K562 treated with DMSO at 1 percent for 24 hours (cell line): ENCODE measurements around the gene C16orf54. TPM values are rescaled to one million over a fixed set of nuclear protein-coding genes. Genes with fewer than 3 reads are reported as not detected.

Source experiments
- total RNA-seq: library from RNA; unstranded; fragments of 300-600 nt; gene quantifications from 2 replicates; pipeline ENCODE4 v1.2.3, GENCODE V29; 2022; ENCODE audit warnings: low read depth; ENCODE audit not compliant: insufficient read depth

The C16orf54 gene
- not detected in 2 replicates for total RNA-seq

GRCh38 chr16:29745853-29746345 is at the start of gene C16orf54:
Gene C16orf54 (minus strand): TSS chr16:29745990. CDS start chr16:29744951, 1,039 bp downstream.

GRCh38 chr16:29790183-29790948 is 44.6 kb upstream of the C16orf54 start, which contains the start of gene KIF22:
Gene KIF22 (plus strand): TSS chr16:29790751. CDS start chr16:29790760, 9 bp downstream.

GRCh38 chr16:29777576-29778350 is 32.0 kb upstream of the C16orf54 start, which contains the start of gene ZG16:
Gene ZG16 (plus strand): TSS chr16:29778256. CDS start chr16:29779267, 1,011 bp downstream.

Other genes with a start within 250 kb of the C16orf54 start
- gene NPIPB12, start 239.6 kb downstream of the C16orf54 start, total RNA-seq, result 16.3 and 19.7 TPM in 2 replicates
- 74.7 and 82.2 TPM in 2 replicates for gene SPN, start 82.7 kb downstream of the C16orf54 start, total RNA-seq
- 233 and 247 TPM in 2 replicates for gene QPRT, start 66.8 kb downstream of the C16orf54 start, total RNA-seq
- not detected in 2 replicates for gene ZG16, start 32.3 kb upstream of the C16orf54 start, total RNA-seq
- 134 and 137 TPM in 2 replicates for gene KIF22, start 44.8 kb upstream of the C16orf54 start, total RNA-seq
- 301 and 349 TPM in 2 replicates for gene MAZ, start 60.5 kb upstream of the C16orf54 start, total RNA-seq
- gene PRRT2, start 66.2 kb upstream of the C16orf54 start, total RNA-seq, result 2.0 and 2.6 TPM in 2 replicates
- 57.5 and 58.4 TPM in 2 replicates for gene PAGR1, start 70.2 kb upstream of the C16orf54 start, total RNA-seq
- 6.9 and 7.4 TPM in 2 replicates for gene MVP, start 74.5 kb upstream of the C16orf54 start, total RNA-seq
- gene CDIPT, start 117.2 kb upstream of the C16orf54 start, total RNA-seq, result 122 and 127 TPM in 2 replicates
- 5.3 and 5.8 TPM in 2 replicates for gene SEZ6L2, start 153.6 kb upstream of the C16orf54 start, total RNA-seq
- gene ASPHD1, start 154.5 kb upstream of the C16orf54 start, total RNA-seq, result not detected in 2 replicates
- 54.5 and 59.9 TPM in 2 replicates for gene KCTD13, start 180.2 kb upstream of the C16orf54 start, total RNA-seq
- 166 and 175 TPM in 2 replicates for gene TMEM219, start 216.1 kb upstream of the C16orf54 start, total RNA-seq
- 72.9 and 76.9 TPM in 2 replicates for gene TAOK2, start 227.9 kb upstream of the C16orf54 start, total RNA-seq
- gene HIRIP3, start 249.6 kb upstream of the C16orf54 start, total RNA-seq, result 39.9 and 49.8 TPM in 2 replicates